Choroid plexus epithelial cell (primary cell): ENCODE measurements around the gene HMGCS1.
"Not testable (repeated sequence)": the region's sequence is repeated elsewhere in the genome, so short reads cannot be mapped to it uniquely, and the experiment has no call there.

Experiments used
- DNase-seq: peaks from one replicate; pipeline ENCODE4 v3.0.0-alpha.2; 2010; ENCODE audit warnings: low read depth
- H3K4me3 ChIP-seq: 2 replicates; pipeline ENCODE4 v1.5.1; 2011; ENCODE audit warnings: low read depth, mild to moderate bottlenecking, control low read depth, low read length, moderate library complexity
- TF ChIP-seq, protein P1 (sequence below): conservative IDR thresholded peaks from 2 replicates; pipeline ENCODE4 v1.5.1; 2011; ENCODE audit warnings: low read depth, mild to moderate bottlenecking, control low read depth, inconsistent platforms, low read length, moderate library complexity

The HMGCS1 gene

DNA sequence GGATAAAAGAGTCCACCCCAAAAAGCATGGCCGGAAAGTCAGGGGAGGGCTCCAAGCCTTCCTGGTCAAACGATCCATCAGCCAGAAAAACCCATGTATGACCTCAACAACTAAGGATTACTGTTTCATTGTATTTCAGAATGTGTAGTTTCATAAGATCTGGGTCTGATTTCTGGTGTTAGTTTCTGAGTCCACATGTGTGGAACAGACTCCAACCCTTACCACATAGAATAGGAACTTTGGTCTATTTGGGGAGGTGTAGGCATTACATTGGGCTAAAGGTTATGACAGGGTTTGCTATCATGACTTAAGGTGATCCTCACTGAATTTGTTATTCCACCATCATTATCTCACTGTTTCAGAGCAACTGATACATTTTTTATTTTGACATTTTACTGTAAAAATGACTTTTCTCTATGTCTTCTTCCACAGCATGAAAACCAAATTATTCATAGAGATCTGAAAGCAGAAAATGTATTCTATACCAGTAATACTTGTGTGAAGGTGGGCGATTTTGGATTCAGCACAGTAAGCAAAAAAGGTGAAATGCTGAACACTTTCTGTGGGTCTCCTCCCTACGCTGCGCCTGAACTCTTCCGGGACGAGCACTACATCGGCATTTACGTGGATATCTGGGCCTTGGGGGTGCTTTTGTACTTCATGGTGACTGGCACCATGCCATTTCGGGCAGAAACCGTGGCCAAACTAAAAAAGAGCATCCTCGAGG lies 33.5 kb downstream of the HMGCS1 start:
- no peak overlapping the region for H3K4me3 ChIP-seq
- no peak for DNase-seq
- TF ChIP-seq, protein P1, sequence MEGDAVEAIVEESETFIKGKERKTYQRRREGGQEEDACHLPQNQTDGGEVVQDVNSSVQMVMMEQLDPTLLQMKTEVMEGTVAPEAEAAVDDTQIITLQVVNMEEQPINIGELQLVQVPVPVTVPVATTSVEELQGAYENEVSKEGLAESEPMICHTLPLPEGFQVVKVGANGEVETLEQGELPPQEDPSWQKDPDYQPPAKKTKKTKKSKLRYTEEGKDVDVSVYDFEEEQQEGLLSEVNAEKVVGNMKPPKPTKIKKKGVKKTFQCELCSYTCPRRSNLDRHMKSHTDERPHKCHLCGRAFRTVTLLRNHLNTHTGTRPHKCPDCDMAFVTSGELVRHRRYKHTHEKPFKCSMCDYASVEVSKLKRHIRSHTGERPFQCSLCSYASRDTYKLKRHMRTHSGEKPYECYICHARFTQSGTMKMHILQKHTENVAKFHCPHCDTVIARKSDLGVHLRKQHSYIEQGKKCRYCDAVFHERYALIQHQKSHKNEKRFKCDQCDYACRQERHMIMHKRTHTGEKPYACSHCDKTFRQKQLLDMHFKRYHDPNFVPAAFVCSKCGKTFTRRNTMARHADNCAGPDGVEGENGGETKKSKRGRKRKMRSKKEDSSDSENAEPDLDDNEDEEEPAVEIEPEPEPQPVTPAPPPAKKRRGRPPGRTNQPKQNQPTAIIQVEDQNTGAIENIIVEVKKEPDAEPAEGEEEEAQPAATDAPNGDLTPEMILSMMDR = no peak

DNA sequence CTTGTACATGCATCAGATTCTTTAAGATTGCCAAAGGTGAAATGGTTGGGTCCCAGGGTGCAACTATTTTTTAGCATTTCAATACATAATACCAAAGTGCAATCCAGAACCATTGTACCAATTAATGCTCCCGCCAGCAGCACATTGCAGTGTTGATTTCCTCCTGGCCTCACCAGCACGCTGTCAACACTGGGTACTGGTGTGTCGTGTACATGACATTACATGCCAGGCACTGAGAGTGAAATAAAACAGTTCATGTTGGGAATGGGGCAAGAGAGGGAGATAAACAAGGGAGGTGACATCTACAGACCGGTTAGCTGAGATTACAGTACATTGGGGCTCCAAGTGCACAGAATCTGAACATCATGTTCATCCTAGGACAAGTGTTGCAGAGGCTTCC lies 37.8 kb downstream of the HMGCS1 start:
- TF ChIP-seq, protein P1 = no peak
- H3K4me3 ChIP-seq = no peak overlapping the region
- no peak for DNase-seq

DNA sequence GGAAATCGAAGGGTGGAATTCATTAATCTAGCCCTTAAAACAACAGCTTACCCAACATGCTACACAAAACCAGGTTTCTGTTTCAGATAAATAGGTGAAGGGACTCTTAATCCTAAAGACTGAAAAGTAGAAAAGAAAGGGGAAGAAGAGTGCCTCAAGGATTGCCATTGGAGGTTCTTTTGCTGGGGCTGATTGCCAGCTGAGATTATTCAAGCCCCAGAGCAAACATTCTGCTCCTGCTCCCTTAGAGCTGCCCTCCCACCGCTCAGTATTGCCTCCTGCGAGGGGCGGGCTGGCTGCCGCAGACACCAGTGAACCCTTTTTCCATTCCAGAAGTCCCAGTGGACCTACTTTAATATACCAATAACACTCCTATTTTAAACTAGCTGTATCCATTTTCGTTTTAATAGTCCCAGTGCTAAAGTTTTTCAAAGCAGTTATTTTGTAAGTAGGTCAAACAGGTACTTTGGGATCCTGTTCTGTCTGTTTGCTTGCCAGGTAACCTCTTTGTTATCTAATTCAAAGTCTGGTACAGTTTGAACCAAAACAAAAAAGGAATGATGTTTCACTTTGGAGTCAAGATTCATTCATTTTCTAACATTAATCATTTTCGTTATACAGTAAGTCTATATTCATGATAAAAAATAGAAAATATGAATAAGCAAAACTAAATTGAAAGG lies 38.6 kb downstream of the HMGCS1 start:
- TF ChIP-seq, protein P1 = no peak
- DNase-seq = no peak
- H3K4me3 ChIP-seq = no peak overlapping the region

DNA sequence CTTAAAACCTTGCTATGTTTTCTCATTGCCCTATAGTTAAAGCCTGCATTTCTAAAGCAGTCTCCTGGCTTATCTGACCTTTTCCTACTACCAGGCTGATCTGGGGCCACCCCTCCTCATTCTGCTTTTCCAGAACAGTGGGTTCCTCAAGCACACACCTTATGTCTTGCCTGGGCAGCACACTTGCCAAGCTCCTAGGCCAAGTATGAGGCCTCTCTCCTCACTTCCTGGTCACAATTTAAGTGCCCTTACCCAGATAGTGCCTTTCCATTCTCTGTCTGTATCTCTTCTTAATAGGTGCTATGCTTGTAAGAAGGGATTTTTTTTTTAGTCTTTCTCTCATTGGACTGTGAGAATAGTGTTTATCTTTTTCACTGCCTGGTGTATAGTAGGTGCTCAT lies 39.7 kb downstream of the HMGCS1 start:
- DNase-seq = no peak
- TF ChIP-seq, protein P1 = no peak
- H3K4me3 ChIP-seq = no peak overlapping the region

DNA sequence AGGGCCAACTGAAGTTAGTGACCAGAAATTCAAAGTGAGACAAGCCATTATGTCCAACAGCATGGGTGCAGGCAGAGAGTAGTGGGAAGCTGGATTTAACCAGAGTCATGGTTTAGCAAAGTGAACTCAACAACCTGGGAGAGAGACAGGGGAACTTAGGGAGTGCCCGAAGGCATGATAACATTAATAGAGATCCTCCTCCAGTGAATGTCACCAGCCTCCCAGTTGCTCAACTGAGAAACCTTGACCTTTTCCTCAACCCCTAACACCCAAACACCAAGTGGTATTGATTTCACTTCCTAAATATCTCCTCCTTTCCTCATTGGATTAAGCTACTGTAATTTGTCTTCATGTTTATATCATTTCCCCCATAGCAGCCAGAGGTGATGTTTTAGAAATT lies 42.6 kb downstream of the HMGCS1 start:
- no peak for DNase-seq
- TF ChIP-seq, protein P1 = no peak
- H3K4me3 ChIP-seq = no peak overlapping the region

DNA sequence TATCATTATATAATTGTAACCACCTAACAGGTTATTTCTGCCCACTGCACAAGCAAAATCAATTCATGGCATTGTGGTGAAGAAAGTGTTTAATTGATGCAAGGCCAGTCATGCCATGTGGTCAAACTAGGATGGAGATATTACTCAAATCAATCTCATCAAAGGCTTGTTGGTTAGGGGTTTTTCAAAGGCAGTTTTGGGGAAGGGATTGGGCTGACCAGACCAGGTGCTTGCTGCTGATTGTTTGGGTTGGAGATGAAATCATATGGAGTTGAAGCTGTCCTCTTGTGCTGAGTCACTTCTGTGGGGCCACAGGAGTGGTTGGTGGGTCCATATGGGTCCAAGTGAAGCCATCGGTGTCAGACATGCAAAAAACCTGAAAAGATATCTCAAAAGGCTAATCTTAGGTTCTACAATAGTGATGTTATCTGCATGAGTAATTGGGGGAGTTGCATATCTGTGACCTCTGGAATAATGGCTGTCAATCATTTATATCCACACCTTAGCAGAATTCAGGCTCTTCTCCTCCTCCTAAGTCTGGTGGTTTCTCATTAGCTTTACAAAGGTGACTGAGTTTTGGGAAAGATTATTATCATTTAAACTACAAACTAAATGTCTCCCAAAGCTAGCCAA lies 44.9 kb downstream of the HMGCS1 start:
- H3K4me3 ChIP-seq = no peak overlapping the region
- TF ChIP-seq, protein P1 = no peak
- no peak for DNase-seq

DNA sequence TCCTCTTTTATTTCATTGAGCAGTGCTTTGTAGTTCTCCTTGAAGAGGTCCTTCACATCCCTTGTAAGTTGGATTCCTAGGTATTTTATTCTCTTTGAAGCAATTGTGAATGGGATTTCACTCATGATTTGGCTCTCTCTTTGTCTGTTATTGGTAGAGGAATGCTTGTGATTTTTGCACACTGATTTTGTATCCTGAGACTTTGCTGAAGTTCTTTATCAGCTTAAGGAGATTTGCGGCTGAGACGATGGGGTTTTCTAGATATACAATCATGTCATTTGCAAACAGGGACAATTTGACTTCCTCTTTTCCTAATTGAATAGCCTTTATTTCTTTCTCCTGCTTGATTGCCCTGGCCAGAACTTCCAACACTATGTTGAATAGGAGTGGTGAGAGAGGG lies 50.9 kb downstream of the HMGCS1 start:
- DNase-seq, H3K4me3 ChIP-seq: not testable (repeated sequence)
